ENCODE results near the gene ANKRD50.
A peak's percentile ranks its signal among the peaks of the same experiment; 100 is the strongest.

Gene ANKRD50

GRCh38 chr4:124710911-124711310 is 1.6 kb downstream of the ANKRD50 start:
- DNase-seq (ENCODE audit: low read depth, low spot score) = no peak
- peak overlapping the region; percentile 96 for H3K27ac ChIP-seq

GRCh38 chr4:124710015-124710741 is 2.4 kb downstream of the ANKRD50 start:
- DNase-seq (ENCODE audit: low read depth, low spot score) = no peak
- peak overlapping the region; percentile 96 for H3K27ac ChIP-seq

- no peak for DNase-seq (ENCODE audit: low read depth, low spot score)
- H3K27ac ChIP-seq = no peak overlapping the region
Measured at GRCh38 chr4:124708517-124709300, 3.8 kb downstream of the ANKRD50 start.

GRCh38 chr4:124705393-124705792 is 7.1 kb downstream of the ANKRD50 start:
- no peak for DNase-seq (ENCODE audit: low read depth, low spot score)
- no peak overlapping the region for H3K27ac ChIP-seq

GRCh38 chr4:124703154-124703553 is 9.4 kb downstream of the ANKRD50 start:
- H3K27ac ChIP-seq = no peak overlapping the region
- no peak for DNase-seq (ENCODE audit: low read depth, low spot score)

GRCh38 chr4:124697441-124697840 is 15.1 kb downstream of the ANKRD50 start:
- H3K27ac ChIP-seq = no peak overlapping the region
- no peak for DNase-seq (ENCODE audit: low read depth, low spot score)

- no peak overlapping the region for H3K27ac ChIP-seq
- DNase-seq (ENCODE audit: low read depth, low spot score) = no peak
Measured at GRCh38 chr4:124696182-124696581, 16.4 kb downstream of the ANKRD50 start.

GRCh38 chr4:124694946-124695598 is 17.5 kb downstream of the ANKRD50 start:
- no peak for DNase-seq (ENCODE audit: low read depth, low spot score)

GRCh38 chr4:124694306-124694705 is 18.2 kb downstream of the ANKRD50 start:
- H3K27ac ChIP-seq = no peak overlapping the region
- DNase-seq (ENCODE audit: low read depth, low spot score) = no peak

More at GRCh38 chr4:124694946-124695598, 17.5 kb downstream of the ANKRD50 start:
- H3K27ac ChIP-seq = no peak overlapping the region

- no peak overlapping the region for H3K27ac ChIP-seq
- no peak for DNase-seq (ENCODE audit: low read depth, low spot score)
Measured at GRCh38 chr4:124691801-124692200, 20.7 kb downstream of the ANKRD50 start.

GRCh38 chr4:124686279-124686678 is 26.3 kb downstream of the ANKRD50 start:
- peak overlapping the region; percentile 6 for H3K27ac ChIP-seq
- DNase-seq (ENCODE audit: low read depth, low spot score) = no peak

GRCh38 chr4:124685851-124686250 is 26.7 kb downstream of the ANKRD50 start:
- no peak for DNase-seq (ENCODE audit: low read depth, low spot score)
- peak overlapping the region; percentile 6 for H3K27ac ChIP-seq

GRCh38 chr4:124684301-124684700 is 28.2 kb downstream of the ANKRD50 start:
- DNase-seq (ENCODE audit: low read depth, low spot score) = no peak
- H3K27ac ChIP-seq = peak overlapping the region; percentile 13

- no peak overlapping the region for H3K27ac ChIP-seq
- no peak for DNase-seq (ENCODE audit: low read depth, low spot score)
Measured at GRCh38 chr4:124682384-124682783, 30.1 kb downstream of the ANKRD50 start.

- H3K27ac ChIP-seq = no peak overlapping the region
- DNase-seq (ENCODE audit: low read depth, low spot score) = no peak
Measured at GRCh38 chr4:124666496-124666895, 46.0 kb downstream of the ANKRD50 start.

- no peak overlapping the region for H3K27ac ChIP-seq
- no peak for DNase-seq (ENCODE audit: low read depth, low spot score)
Measured at GRCh38 chr4:124658795-124659194, 53.7 kb downstream of the ANKRD50 start.

- DNase-seq (ENCODE audit: low read depth, low spot score) = no peak
- no peak overlapping the region for H3K27ac ChIP-seq
Measured at GRCh38 chr4:124650614-124651013, 61.9 kb downstream of the ANKRD50 start.

GRCh38 chr4:124647599-124647998 is 64.9 kb downstream of the ANKRD50 start:
- DNase-seq (ENCODE audit: low read depth, low spot score) = no peak
- H3K27ac ChIP-seq = no peak overlapping the region

- no peak for DNase-seq (ENCODE audit: low read depth, low spot score)
- no peak overlapping the region for H3K27ac ChIP-seq
Measured at GRCh38 chr4:124644621-124645020, 67.9 kb downstream of the ANKRD50 start.

GRCh38 chr4:124642846-124643245 is 69.7 kb downstream of the ANKRD50 start:
- DNase-seq (ENCODE audit: low read depth, low spot score) = no peak
- H3K27ac ChIP-seq = peak overlapping the region; percentile 65
